Stimulated activated CD4-positive, alpha-beta T cell treated with anti-CD3 and anti-CD28 coated beads, Interleukin-1b, Interleukin-23, amount 100 ng/mL, for 4 hours (primary cell): ENCODE measurements around the gene RNF32.

Source experiments
- DNase-seq, 2 donors: peaks; one replicate each; pipeline ENCODE4 v3.0.0-alpha.2; 2020; ENCODE audit warnings: low read depth in 2 of 2

RNF32 gene

GRCh38 chr7:156640257-156640948 lies at the start of gene RNF32:
Gene RNF32 (plus strand): TSS chr7:156640774. CDS start chr7:156643878, 3,104 bp downstream.
- peak; percentile 98 to 100 for DNase-seq

GRCh38 chr7:156592155-156592884 lies 48.3 kb upstream of the RNF32 start:
- DNase-seq: no peak

- DNase-seq: no peak
Observed at GRCh38 chr7:156594283-156595080, 46.1 kb upstream of the RNF32 start.

GRCh38 chr7:156600496-156600895 lies 40.1 kb upstream of the RNF32 start:
- no peak for DNase-seq

- no peak for DNase-seq
Observed at GRCh38 chr7:156602283-156602682, 38.3 kb upstream of the RNF32 start.

GRCh38 chr7:156603011-156603410 lies 37.6 kb upstream of the RNF32 start:
- no peak for DNase-seq

- DNase-seq: no peak
Observed at GRCh38 chr7:156603629-156604028, 36.9 kb upstream of the RNF32 start.

- no peak for DNase-seq
Observed at GRCh38 chr7:156604311-156604710, 36.3 kb upstream of the RNF32 start.

- DNase-seq: no peak
Observed at GRCh38 chr7:156604836-156605695, 35.5 kb upstream of the RNF32 start.

GRCh38 chr7:156606135-156606534 lies 34.4 kb upstream of the RNF32 start:
- no peak for DNase-seq

- DNase-seq: no peak
Observed at GRCh38 chr7:156606691-156607331, 33.8 kb upstream of the RNF32 start.

GRCh38 chr7:156607332-156608172 lies 33.0 kb upstream of the RNF32 start:
- no peak for DNase-seq

GRCh38 chr7:156608173-156608478 lies 32.4 kb upstream of the RNF32 start:
- no peak for DNase-seq

- DNase-seq: no peak
Observed at GRCh38 chr7:156609010-156609877, 31.3 kb upstream of the RNF32 start.

GRCh38 chr7:156610130-156610529 lies 30.4 kb upstream of the RNF32 start:
- no peak for DNase-seq

- no peak for DNase-seq
Observed at GRCh38 chr7:156610601-156611000, 30.0 kb upstream of the RNF32 start.

- no peak for DNase-seq
Observed at GRCh38 chr7:156611014-156612010, 29.3 kb upstream of the RNF32 start.

GRCh38 chr7:156612930-156613329 lies 27.6 kb upstream of the RNF32 start:
- DNase-seq: peak; percentile 48 to 50
